ENCODE results near the gene PPIL6. TPM values are rescaled to one million over a fixed set of nuclear protein-coding genes. Genes with fewer than 3 reads are reported as not detected.

The PPIL6 gene
- total and polyA plus RNA-seq, 2 experiments from 2014 or later: 1.7 TPM

DNA sequence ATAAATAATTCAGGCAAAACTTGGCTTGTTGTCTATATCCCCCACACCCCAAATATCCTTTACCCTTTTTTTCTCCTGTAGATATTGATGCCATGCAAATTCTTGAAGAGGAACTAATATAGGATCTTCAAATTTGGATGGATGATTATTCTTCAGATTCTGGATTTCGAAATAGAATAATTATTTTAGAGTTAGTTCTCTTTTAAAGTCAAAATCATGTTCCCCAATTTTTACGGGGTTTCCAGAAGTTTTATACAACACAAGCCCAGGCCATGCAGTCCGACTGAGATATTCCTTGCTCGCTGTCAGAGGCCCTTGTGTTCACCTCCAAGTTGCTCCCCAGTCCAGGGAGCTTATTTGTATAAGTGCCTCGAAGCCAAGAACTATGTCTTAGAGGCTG lies 4.4 kb downstream of the PPIL6 start:
- Histone ChIP-seq H3F3A (replicated peaks; ENCODE audit: low read depth) (no peaks in the 10 kb centered on the region; the same call in 1 of the 2 replicates), H3K27ac (ENCODE audit: low read depth) (no peak overlapping the region), H3K27me3 (ENCODE audit: insufficient read depth) (peaks cover 14% of the 10 kb centered on the region), H2AFZ (no peak overlapping the region), H3K4me2 (no peak overlapping the region), H3K4me3 (no peak overlapping the region), H3K9me2 (ENCODE audit: insufficient read depth) (no peaks in the 10 kb centered on the region), H3K4me1 (ENCODE audit: insufficient read depth) (no peaks in the 10 kb centered on the region), H3K36me3 (ENCODE audit: insufficient read depth) (no peaks in the 10 kb centered on the region), H4K20me1 (replicated peaks; ENCODE audit: insufficient read depth) (no peaks in the 10 kb centered on the region), H3K79me2 (replicated peaks; ENCODE audit: insufficient read depth) (no peaks in the 10 kb centered on the region)
- Mint-ChIP-seq H3K27me3 (ENCODE audit: insufficient read depth, low read depth, poor library complexity) (peaks cover 8% of the 10 kb centered on the region), H3K27ac (no peak overlapping the region), H3K4me1 (no peaks in the 10 kb centered on the region; the same call in 2 of the 3 replicates), H3K9me3 (no peaks in the 10 kb centered on the region), H3K4me3 (no peak overlapping the region), H3K36me3 (ENCODE audit: low read depth) (no peaks in the 10 kb centered on the region)
- ATAC-seq (no peak), DNase-seq (ENCODE audit: low spot score) (no peak)
- TF ChIP-seq JUNB (IDR thresholded peaks at IDR 0.05; ENCODE audit: unreplicated experiment) (no peak), CREB1 (CRISPR knock-in tag; IDR thresholded peaks at IDR 0.05; ENCODE audit: low read depth) (no peak), EZH2phosphoT487 (IDR thresholded peaks at IDR 0.05; ENCODE audit: unreplicated experiment) (no peak), ZNF331 (CRISPR knock-in tag; IDR thresholded peaks at IDR 0.05; ENCODE audit: low read depth) (no peak), EZH2 (IDR thresholded peaks at IDR 0.05; ENCODE audit: low read depth, unreplicated experiment) (no peak), STAT1 (IDR thresholded peaks at IDR 0.05; ENCODE audit: unreplicated experiment) (no peak), POLR2AphosphoS5 (IDR thresholded peaks at IDR 0.05; ENCODE audit: low read depth) (no peak), NANOG (IDR thresholded peaks at IDR 0.05; ENCODE audit: borderline replicate concordance) (no peak), ZNF114 (CRISPR knock-in tag; IDR thresholded peaks at IDR 0.05) (no peak)
- TF ChIP-seq, protein P1, sequence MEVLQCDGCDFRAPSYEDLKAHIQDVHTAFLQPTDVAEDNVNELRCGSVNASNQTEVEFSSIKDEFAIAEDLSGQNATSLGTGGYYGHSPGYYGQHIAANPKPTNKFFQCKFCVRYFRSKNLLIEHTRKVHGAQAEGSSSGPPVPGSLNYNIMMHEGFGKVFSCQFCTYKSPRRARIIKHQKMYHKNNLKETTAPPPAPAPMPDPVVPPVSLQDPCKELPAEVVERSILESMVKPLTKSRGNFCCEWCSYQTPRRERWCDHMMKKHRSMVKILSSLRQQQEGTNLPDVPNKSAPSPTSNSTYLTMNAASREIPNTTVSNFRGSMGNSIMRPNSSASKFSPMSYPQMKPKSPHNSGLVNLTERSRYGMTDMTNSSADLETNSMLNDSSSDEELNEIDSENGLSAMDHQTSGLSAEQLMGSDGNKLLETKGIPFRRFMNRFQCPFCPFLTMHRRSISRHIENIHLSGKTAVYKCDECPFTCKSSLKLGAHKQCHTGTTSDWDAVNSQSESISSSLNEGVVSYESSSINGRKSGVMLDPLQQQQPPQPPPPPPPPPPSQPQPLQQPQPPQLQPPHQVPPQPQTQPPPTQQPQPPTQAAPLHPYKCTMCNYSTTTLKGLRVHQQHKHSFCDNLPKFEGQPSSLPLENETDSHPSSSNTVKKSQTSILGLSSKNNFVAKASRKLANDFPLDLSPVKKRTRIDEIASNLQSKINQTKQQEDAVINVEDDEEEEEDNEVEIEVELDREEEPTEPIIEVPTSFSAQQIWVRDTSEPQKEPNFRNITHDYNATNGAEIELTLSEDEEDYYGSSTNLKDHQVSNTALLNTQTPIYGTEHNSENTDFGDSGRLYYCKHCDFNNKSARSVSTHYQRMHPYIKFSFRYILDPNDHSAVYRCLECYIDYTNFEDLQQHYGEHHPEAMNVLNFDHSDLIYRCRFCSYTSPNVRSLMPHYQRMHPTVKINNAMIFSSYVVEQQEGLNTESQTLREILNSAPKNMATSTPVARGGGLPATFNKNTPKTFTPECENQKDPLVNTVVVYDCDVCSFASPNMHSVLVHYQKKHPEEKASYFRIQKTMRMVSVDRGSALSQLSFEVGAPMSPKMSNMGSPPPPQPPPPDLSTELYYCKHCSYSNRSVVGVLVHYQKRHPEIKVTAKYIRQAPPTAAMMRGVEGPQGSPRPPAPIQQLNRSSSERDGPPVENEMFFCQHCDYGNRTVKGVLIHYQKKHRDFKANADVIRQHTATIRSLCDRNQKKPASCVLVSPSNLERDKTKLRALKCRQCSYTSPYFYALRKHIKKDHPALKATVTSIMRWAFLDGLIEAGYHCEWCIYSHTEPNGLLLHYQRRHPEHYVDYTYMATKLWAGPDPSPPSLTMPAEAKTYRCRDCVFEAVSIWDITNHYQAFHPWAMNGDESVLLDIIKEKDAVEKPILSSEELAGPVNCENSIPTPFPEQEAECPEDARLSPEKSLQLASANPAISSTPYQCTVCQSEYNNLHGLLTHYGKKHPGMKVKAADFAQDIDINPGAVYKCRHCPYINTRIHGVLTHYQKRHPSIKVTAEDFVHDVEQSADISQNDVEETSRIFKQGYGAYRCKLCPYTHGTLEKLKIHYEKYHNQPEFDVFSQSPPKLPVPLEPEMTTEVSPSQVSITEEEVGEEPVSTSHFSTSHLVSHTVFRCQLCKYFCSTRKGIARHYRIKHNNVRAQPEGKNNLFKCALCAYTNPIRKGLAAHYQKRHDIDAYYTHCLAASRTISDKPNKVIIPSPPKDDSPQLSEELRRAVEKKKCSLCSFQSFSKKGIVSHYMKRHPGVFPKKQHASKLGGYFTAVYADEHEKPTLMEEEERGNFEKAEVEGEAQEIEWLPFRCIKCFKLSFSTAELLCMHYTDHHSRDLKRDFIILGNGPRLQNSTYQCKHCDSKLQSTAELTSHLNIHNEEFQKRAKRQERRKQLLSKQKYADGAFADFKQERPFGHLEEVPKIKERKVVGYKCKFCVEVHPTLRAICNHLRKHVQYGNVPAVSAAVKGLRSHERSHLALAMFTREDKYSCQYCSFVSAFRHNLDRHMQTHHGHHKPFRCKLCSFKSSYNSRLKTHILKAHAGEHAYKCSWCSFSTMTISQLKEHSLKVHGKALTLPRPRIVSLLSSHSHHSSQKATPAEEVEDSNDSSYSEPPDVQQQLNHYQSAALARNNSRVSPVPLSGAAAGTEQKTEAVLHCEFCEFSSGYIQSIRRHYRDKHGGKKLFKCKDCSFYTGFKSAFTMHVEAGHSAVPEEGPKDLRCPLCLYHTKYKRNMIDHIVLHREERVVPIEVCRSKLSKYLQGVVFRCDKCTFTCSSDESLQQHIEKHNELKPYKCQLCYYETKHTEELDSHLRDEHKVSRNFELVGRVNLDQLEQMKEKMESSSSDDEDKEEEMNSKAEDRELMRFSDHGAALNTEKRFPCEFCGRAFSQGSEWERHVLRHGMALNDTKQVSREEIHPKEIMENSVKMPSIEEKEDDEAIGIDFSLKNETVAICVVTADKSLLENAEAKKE (CRISPR knock-in tag; IDR thresholded peaks at IDR 0.05): no peak
- TF ChIP-seq, protein P2, sequence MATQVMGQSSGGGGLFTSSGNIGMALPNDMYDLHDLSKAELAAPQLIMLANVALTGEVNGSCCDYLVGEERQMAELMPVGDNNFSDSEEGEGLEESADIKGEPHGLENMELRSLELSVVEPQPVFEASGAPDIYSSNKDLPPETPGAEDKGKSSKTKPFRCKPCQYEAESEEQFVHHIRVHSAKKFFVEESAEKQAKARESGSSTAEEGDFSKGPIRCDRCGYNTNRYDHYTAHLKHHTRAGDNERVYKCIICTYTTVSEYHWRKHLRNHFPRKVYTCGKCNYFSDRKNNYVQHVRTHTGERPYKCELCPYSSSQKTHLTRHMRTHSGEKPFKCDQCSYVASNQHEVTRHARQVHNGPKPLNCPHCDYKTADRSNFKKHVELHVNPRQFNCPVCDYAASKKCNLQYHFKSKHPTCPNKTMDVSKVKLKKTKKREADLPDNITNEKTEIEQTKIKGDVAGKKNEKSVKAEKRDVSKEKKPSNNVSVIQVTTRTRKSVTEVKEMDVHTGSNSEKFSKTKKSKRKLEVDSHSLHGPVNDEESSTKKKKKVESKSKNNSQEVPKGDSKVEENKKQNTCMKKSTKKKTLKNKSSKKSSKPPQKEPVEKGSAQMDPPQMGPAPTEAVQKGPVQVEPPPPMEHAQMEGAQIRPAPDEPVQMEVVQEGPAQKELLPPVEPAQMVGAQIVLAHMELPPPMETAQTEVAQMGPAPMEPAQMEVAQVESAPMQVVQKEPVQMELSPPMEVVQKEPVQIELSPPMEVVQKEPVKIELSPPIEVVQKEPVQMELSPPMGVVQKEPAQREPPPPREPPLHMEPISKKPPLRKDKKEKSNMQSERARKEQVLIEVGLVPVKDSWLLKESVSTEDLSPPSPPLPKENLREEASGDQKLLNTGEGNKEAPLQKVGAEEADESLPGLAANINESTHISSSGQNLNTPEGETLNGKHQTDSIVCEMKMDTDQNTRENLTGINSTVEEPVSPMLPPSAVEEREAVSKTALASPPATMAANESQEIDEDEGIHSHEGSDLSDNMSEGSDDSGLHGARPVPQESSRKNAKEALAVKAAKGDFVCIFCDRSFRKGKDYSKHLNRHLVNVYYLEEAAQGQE (IDR thresholded peaks at IDR 0.05; ENCODE audit: unreplicated experiment): no peak
- TF ChIP-seq, protein P3, sequence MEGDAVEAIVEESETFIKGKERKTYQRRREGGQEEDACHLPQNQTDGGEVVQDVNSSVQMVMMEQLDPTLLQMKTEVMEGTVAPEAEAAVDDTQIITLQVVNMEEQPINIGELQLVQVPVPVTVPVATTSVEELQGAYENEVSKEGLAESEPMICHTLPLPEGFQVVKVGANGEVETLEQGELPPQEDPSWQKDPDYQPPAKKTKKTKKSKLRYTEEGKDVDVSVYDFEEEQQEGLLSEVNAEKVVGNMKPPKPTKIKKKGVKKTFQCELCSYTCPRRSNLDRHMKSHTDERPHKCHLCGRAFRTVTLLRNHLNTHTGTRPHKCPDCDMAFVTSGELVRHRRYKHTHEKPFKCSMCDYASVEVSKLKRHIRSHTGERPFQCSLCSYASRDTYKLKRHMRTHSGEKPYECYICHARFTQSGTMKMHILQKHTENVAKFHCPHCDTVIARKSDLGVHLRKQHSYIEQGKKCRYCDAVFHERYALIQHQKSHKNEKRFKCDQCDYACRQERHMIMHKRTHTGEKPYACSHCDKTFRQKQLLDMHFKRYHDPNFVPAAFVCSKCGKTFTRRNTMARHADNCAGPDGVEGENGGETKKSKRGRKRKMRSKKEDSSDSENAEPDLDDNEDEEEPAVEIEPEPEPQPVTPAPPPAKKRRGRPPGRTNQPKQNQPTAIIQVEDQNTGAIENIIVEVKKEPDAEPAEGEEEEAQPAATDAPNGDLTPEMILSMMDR (conservative IDR thresholded peaks at IDR 0.05; ENCODE audit: low read depth in 2 of 2): no peak
- TF ChIP-seq, protein P4, sequence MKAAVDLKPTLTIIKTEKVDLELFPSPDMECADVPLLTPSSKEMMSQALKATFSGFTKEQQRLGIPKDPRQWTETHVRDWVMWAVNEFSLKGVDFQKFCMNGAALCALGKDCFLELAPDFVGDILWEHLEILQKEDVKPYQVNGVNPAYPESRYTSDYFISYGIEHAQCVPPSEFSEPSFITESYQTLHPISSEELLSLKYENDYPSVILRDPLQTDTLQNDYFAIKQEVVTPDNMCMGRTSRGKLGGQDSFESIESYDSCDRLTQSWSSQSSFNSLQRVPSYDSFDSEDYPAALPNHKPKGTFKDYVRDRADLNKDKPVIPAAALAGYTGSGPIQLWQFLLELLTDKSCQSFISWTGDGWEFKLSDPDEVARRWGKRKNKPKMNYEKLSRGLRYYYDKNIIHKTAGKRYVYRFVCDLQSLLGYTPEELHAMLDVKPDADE (IDR thresholded peaks at IDR 0.05): no peak
